EL (cell line): Measurements from ENCODE around the gene ABLIM2.

ENCODE experiments used
- DNase-seq: peaks from one replicate; pipeline ENCODE4 v3.0.0-alpha.2; 2016

ABLIM2 gene

GRCh38 chr4:8081621-8082516, 76.7 kb downstream of the ABLIM2 start:
- no peak for DNase-seq

- DNase-seq = no peak
Observed at GRCh38 chr4:8081171-8081570, 77.4 kb downstream of the ABLIM2 start.

DNA sequence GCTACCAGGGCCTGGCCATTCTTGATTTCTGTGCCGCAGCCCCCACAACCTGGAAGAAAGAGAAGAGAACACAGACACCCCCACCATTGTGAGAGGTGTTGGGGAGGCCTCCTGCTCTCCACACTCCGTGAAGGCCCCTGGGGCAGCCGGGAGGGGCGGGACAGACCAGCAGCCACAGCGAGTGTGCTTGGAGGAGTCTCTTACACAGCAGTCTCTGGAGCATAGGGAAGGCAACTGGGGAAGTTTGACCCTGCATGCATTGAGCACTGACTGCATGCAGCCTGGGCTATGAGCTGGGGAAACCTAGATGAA, 77.9 kb downstream of the ABLIM2 start:
- no peak for DNase-seq

GRCh38 chr4:8079916-8080753, 78.5 kb downstream of the ABLIM2 start:
- DNase-seq = no peak

DNA sequence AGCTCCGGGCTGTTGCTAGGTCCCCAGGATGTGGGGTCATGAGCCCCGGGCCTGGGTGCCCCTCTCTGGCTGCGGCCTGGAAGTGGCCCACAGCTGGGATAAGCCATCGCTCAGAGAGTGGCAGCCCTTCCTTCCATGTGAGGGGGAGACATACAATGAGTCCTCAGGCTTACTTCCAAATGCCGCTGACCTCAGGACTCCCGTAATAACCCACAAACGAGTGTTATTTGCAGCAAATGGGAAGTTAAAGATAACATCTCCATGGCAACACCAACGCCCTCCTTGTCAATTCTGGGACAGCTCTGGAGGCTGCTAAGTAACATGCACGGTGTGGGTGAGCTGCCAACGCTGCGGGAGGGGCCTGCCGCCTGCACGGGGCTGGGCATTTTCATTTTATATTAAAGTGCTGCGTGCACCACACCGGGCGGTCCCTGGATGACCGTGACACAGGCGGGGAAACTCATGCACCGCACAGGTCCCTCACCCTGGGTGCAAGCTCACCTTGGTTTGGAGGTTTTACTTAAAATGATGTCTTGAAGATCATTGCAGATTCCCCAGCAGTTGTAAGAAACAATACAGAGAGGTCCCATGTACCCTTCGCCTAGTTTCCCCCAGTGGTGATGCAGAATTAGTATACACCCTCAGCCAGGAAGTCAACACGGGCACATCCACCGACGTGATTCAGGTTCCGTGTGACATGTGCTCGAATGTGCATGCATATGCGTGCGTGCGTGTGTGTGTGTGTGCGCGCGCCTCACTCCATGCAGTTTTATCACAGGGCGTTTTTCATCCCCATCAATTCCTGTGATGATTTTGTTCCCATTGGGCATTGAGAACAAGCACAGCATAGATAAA, 79.4 kb downstream of the ABLIM2 start:
- no peak for DNase-seq

GRCh38 chr4:8078610-8079015, 80.0 kb downstream of the ABLIM2 start:
- DNase-seq = no peak

GRCh38 chr4:8078109-8078494, 80.5 kb downstream of the ABLIM2 start:
- no peak for DNase-seq

GRCh38 chr4:8077181-8078108, 81.2 kb downstream of the ABLIM2 start:
- no peak for DNase-seq

- no peak for DNase-seq
Observed at GRCh38 chr4:8076023-8076422, 82.6 kb downstream of the ABLIM2 start.

DNA sequence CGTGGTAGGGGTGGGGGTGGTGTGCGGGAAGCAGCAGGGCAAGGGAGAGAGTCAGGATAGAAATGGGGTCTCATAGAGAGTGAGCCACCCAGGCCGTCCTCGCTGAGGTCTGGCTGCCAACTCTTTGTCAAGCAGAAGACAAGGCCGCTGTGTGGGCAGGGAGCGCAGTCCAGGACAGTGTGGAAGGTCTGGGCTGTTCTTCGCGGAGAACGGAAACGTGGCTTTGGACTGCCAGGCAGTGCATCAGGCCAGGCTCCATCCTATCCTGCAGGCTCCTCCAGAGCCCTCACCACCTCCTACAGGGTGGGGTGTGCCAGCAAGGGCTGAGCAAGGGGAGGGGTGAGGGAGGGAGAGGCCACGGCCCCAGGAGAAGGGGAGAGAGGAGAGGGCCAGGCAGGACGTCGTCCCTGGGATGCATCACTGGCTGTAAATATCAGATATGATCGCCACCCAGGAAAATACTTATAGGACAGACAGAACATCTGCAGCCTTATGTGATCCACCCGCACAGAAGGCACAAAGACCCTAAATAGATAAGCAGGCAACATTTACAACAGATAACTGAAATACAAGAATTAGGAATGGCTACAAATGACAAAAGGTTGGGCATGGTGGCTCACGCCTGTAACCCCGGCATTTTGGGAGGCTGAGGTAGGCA, 85.3 kb downstream of the ABLIM2 start:
- no peak for DNase-seq

DNA sequence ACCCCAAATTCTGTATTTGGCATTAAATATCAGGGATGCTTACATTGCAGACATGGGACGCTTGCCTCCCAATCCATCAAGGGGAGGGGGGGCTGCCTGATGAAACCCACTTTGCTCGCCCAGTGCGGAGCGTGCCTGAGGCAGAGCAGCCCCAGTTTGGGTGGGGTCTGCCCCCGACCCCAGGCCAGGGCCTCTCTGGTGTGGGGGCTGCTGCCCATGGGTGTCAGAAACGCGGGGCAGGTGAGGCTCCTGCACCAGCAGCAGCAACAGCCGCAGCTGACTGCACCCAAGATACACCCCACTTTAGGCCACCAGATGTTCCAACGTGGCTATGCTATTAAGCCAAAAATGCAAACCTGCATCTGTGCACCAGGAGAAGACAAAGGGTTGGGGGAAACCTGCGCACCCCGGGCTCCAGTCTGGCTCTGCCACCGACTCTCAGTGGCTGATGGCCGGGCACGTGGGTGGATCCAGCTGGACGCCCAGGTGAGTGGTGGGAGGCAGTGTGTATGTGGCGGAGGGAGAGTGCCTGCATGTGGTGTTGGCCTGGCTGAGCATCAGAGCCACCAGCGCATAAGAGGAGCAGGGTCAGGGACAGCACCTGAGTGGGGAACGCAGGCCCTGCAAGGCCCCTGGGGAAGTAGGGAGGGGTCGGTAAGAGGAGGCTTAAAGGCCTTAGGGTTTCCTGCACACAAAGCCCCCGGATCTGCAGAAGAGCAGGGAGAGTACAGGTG, 86.2 kb downstream of the ABLIM2 start:
- no peak for DNase-seq

- DNase-seq = no peak
Observed at GRCh38 chr4:8071766-8072165, 86.8 kb downstream of the ABLIM2 start.

- no peak for DNase-seq
Observed at GRCh38 chr4:8070736-8071718, 87.6 kb downstream of the ABLIM2 start.

DNA sequence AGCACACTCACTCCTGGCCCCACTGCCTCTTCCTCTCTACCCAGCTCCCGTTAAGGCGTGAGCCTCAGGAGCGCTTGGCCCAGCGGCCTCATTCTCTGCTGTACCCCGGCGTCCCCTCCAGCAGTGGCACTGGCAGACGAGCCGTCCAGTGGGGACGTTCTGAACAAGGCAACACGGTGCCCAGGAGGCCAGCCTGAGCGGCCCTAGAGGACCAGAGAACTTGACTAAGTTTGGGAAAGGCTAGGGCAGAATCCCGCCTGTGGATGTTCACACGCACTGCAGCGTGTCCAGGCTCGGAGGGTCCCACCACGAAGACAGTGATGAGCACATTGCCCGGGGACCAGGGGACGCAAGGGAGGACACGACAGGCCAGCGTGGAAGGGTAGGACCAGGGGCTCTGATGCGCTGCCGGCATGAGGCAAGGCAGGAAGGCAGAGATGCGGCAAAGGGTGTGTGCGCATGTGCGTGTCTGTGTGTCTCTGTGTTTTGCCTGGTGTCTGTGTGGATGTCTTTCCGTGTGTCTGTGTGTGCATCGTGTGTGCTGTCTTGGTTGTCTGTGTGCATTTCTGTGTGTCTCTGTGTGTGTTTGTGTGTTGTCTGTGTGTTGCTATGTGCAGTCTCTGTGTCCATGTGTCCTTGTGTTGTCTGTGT, 89.4 kb downstream of the ABLIM2 start:
- DNase-seq = no peak

DNA sequence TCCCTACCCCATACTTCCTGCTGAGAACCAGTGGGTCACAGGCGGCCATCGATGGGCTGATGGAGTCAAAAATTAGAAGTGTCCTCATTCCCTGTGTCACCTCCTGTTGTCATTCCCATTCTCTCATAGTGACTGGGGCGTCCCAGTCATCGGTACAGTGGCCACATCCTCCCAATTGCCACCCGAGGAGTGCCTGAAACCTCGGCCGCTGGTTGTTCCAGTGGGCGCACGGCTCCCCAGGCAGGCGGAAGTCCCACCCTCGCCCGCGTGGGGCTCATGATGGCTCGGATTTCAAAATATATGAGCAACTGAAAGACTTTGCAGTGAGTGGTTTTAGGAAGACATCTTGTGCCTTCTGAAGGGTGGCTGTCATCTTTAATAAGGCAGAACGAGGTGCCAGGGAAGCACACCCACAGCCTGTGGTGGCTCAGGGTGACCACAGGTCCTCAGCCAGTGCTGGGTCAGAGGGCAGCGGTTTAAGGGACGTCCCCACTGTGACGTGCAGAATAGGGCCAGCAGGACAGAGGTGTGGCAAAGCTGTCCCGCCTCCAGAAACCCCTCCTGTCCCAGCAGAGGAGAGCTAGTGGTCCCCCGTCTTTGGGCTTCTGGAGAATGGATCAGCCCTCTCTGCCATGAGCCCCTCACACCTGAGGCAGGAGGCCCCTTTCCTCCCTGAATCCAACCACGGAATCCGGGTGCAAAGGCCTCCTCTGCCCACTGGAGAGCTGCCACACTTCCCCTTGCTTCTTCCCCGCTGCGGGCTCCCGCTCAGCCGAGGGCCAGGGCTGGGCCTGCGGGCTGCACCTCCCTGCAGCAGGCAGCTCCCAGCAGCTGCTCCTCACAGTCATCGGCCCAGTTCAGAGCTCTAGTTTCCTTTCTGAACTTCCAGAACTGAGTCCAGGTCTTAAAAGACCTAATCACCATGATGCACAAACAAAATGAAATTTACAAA, 90.4 kb downstream of the ABLIM2 start:
- no peak for DNase-seq

DNA sequence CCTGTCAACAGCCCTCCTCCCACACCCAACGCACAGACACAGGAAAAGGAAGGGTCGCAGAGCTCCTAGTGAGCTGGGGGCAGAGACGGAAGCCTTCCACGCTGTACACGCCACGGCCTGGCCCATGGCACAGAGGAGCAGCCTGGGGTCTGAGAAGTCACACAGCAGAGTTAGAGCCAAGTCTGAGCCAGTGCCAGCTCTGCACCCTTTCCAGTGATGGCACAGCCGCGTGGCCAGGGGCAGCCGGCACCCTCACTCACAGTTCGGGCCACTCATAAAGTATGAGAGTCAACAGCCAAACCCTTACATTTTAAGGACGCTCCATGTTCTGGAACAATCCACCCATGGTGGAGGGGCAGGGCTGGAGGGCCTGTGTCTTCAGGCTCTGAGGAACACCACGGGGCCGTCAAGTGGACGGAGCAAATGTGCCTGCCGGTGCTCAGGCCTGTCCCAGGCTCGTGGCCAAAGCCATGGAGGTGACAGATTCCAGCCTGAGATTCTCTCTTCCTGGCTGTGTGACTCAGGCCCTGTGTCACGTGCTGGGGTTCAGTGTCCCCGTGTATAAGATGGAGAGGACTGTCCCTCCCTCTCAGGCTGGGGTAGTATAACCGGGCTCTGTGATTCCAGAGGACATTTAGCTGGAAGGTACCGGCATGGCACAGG, 91.2 kb downstream of the ABLIM2 start:
- DNase-seq = no peak

GRCh38 chr4:8066336-8066931, 92.2 kb downstream of the ABLIM2 start:
- no peak for DNase-seq
